ENCODE measurements around the gene ABCA2. TPM values are rescaled to one million over a fixed set of nuclear protein-coding genes. Genes with fewer than 3 reads are reported as not detected.
"Not testable (repeated sequence)": the region's sequence is repeated elsewhere in the genome, so short reads cannot be mapped to it uniquely, and the experiment has no call there.

Gene ABCA2
- total RNA-seq, 1 experiment from 2014 or later = 2.2 TPM

DNA sequence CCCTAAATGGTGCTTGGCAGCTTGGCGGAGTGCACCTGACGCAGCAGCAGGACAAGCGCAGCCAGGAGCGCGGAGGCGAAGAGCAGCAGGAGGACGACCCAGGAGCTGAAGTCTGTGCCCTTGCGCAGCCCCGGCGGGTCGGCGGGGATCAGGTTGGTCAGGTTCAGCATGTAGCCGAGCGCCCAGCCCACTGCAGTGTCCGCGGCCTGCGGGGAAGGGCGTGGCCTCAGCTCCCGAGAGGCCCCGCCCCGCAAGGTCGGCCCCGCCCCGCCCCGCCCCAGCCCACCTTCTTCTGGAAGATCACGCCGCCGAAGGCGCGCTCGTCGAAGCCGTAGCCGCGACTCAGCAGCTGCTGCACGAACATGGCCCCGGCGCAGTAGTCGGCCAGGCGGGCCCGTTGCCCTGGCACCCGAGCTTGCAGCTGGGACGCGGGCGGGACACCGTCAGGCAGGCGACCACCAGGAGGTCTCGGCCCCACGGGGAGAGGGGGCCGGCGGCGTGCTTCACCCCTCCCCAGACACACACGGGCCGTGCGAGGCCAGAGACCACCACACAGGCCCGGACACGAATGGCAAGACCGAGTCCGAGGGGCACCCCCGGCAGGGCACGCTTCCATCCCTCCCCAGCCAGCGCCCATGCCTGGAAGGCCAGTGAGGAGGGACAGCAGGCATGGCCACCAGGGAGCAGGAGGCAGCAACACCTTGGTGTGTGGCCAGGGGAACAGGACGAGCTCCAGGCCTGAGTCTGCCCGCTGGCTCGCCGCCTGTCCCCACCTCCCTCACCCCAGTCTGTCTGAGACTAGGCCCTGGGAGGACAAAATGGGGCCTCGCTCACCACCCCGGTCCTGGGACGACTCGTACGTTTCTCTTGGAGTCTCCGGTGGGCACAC, 20.9 kb upstream of the ABCA2 start:
- peak; percentile 63 for DNase-seq (ENCODE audit: low read depth)

DNA sequence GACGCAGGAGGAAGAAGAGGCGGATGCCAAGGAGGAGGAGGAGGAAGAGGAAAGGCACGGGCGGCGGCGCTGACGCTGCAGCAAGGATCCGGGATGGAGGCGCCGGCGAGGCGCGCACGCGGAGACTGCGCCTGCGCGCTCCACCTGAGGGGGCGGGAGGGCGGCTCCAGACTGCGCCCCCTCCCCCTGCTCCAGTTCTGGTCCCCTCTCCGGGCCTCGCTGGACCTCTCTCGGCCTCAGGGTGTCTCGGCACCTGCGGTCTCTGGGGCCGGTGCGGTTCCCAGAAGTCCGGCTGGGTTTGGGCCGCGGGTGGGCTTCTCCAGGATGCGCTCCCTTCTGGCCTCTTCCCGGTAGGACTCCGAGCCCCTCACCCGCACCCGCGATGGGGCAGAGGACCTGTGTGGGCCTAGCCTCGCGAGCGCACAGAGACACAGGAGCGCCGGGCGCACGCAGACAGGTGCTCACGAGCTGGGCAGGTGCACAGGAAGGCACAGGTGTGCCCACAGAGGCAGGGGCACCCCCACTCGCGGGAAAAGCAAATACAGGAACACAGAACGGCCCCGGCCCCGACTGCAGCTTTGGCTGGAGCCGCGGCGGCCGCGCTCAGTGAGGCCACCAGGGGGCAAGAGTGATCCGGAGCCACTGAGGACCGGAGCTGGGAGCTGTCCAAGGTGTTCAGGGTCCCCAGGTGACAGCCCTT, 18.2 kb upstream of the ABCA2 start, which contains the start of gene NPDC1:
TSS of gene NPDC1 (minus strand) at position 90 of the 700 bp plus-strand sequence. CDS start 188 bp downstream, outside the sequence.
- DNase-seq (ENCODE audit: low read depth) = peak; percentile 90

DNA sequence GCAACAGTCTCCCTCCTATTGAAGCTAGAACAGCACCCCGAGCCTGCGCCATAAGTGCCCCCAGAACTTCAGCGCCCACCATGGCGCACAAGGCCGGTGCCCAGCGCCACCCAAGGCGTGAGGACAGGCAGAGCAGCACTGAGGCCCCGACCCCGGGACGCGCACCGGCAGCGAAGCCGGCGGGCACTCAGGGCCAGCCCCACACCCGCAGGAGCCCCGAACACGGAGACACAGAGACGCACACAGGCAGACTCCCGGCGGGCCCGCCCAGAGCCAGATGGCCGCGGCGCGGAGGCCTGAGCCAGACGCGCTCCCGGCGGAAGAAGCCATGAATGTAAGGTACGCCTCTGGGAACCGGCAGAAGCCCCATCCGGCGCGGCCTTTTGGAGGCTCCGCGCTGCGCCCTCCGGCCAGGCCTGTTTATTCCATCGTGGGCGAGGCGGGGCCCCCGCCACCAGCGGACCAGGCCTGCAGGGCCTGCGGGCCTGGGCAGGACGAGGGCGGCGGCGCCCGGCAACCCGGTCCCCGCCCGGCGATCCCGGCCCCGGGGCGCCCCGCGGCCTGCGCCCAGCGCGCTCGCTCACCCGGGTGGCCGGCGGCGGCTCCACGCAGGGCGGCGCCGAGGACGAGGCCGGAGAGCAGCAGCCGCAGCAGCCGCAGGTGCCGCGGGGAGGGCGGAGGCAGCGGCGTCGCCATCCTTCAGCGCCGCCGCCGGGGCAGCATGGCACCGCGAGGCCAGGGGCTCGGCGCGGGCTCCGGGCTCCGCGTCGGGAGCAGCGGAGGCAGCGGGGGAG, 17.5 kb upstream of the ABCA2 start:
- peak; percentile 70 for DNase-seq (ENCODE audit: low read depth)

DNA sequence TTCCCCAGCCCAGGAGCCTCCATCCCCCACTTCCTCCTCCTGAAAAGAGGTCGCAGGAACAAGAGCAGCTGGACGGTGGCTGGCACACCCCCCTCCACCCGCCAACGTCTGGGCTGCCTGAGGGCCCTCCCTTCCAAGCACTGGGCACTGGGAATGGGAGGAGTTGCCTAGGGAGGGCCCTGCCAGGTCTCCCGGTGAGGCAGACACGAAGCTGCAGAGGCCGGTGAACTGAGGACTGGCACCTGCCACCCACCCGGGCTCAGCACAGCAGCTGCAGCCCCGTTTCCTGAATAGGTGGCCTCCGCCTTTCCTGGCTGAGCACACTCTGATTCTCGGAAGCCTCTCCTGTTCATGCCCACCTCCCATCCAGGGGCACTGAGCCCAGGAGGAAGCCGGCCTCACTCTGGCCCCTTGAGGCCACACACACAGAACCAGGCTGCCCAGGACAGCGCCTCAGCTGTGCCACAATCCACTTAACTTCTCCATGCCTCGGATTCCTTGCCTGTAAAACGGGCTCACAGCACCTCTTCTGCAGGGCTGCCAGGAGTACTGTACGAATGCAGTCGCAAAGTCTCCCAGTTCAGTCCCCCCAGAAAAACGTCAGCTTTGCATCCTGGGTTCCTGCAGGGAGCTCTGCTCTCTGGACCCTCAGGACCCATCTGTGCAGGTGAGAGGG, 16.6 kb upstream of the ABCA2 start:
- peak; percentile 44 for DNase-seq (ENCODE audit: low read depth)

DNA sequence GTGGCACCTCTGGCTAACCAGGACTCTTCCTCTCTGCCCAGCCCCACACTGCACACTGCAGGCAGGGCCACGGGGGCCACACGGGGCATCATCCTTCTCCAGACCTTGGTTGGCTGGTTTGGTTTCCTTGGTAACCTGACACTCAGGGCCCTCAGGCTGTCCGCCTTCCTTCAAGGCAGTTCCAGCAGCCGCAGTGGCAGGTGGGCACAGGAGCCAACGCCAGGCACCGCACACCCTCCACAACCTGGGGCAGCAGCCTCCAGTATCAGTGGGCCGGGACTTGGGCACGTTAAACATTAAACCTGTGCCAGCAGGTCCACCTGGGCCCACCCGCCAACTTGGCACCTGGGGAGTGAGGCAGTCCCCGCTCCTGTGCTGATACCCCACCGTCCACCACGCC, 16.0 kb upstream of the ABCA2 start:
- no peak for DNase-seq (ENCODE audit: low read depth)

DNA sequence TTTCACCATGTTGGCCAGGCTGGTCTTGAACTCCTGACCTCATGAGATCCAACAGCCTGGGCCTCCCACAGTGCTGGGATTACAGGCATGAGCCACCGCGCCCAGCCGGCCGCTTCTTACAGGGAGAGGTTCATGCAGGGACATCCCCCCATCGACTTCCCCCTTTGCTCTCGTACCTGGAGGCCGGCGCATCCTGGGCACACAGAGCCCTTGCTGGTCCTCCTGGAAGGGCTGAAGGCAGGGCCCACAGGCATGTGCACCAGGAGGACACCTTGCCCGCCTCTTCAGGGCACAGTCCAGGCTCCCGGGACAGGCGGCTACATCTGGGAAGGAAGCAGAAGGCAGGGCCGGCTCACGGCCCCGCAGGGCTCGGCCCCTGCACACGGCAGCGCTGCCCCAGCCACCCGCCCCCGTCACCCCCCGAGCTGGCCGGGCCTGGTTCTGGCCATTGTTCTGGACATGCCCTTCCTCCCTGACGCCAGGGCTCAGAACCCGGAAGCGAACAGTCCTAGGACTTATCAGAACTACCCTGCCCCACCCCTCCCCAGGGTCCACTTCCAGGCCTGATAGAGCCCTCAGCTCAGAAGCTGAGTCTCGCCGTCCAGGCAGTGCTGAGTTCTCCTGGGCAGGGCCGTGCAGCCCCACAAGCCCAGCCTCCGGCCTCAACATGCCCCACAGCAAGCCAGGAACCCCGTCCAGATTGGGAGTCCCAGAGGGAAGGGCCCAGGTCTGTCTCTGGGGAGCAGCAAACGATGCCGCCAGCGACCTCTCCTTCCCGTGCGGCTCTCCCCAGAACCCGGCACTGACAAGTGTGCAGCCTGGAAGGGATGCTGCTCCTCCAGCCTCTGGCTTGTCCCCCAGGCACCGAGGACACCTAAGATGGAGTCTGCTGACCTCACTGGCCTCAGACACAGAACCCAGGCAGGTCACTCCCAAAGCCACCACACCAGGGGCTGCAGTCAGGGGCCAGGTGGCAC, 15.0 kb upstream of the ABCA2 start:
- no peak for DNase-seq (ENCODE audit: low read depth)

DNA sequence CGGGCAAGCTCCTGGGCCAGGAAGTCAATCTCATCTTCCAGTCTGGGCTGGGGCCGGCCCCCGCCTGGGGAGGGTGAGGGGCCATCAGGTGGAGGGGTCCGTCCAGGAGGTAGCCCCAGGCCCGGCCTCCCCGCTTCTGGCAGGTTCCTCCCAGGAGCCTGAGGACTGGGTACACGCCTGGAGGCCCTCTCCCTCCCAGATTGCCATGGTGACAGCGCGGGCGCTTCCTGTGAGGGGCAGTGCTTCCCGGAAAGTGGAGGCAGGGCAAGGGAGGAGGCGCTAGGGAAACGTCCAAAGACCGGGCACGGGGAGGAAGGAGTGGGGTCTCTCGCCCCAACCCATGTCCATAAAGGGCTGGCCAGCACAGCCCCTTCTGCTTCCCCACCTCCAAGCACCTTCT, 13.1 kb upstream of the ABCA2 start:
- DNase-seq (ENCODE audit: low read depth) = no peak

DNA sequence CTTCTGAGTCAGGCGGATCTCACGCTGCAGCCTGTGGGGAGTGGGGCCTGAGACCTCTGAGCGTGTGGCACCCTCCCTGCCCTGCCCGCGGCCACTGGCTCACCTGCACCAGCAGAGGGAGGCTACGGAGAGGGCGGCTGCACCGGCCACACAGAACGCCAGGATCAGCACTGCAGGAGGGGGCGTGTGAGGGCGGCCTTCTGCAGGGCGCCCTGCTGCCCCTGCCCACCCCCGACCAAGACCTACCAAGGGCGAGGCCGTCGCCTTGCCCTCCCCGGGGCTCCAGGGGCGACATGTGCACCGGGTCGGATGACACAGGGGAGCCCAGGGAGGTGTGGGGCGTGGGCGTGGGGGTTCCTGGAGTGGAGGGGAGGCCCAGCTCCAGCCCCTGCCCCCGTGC, 12.5 kb upstream of the ABCA2 start:
- no peak for DNase-seq (ENCODE audit: low read depth)

DNA sequence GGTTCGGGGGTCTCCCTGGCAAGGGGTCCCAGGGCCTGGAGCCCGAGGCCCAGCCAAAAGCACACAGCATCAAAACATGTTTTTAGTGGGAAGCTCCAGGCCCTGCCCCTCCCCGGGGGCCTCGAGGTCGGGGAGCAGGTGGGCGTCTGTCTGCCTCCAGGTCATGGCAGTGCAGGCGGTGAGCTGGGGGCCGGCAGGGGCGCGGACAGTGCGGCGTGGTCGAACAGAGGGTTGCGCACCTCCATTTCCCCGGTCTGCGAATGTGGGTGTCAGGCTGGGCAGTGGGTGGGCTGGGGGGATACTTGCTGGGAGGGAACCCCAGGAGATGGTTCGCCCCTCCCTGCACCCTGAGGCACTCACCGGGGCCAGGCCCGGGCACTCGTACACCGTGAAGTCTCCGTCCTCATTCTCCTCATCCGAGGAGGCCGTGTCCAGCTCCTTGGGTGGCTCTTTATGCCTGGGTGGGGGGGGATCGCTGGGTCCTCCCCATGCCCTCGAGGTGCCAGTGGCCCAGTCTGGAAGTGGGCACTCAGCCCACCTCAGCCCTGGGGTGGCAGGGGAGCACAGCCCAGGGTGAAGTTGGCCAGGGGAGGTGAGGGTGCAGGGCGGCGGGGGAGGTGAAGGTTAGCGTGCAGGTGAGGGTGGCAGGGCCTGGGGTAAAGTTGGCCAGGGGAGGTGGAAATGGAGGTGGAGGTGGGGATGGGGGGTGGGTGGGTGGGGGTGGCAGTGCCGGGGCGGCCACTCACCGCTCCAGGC, 11.8 kb upstream of the ABCA2 start:
- no peak for DNase-seq (ENCODE audit: low read depth)

DNA sequence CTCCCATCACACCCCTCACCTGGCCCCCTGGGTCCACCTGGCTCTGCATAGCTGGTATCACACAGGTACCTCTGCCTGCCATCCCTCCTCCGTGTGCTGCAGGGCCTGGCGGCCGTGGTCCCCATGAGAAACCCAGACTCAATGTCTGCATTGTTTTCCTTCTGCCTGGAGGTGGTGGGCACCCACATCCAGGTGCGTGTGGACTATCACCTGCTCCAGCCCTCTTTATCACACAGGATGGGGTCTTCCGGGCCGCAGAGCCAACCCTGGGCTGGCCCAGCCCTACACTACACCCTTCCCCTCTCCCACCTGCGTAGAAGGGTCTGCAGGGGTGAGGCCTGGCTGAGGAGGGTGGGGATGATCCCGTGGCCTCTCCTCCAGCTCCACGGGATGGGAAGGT, 10.9 kb upstream of the ABCA2 start:
- no peak for DNase-seq (ENCODE audit: low read depth)

DNA sequence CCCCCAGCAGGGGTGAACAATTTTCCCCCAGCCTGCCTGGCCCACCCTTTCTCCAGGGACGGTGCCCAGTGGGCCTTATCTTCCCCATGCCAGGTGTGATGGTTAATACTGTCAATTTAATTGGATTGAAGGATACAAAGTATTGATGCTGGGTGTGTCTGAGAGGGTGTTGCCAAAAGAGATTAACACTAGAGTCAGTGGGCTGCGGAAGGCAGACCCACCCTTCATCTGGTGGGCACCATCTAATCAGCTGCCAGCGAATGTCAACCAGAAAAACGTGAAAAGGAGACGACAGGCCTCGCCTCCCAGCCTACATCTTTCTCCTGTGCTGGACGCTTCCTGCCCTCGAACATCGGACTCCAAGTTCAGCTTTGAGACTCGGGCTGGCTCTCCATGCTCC, 9.4 kb upstream of the ABCA2 start:
- no peak for DNase-seq (ENCODE audit: low read depth)

DNA sequence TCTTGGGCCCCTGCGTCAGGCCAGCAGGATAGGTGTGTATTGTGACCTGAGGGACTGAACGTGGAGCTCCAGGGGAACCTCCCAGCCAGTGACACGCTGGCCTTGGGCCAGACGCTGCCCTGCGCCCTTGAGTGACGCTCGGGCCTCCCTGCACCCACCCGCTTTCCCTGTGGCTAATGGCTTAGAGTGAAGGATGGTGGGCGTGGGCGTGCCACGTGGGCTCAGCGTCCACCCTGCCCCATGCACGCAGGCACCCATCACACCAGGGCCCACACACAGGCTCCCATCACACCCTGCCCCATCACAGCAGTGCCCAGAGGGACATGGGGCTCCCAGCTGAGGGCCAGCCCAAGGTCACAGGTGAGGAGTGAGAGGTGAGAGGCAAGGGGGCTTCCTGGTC, 9.0 kb upstream of the ABCA2 start:
- no peak for DNase-seq (ENCODE audit: low read depth)

DNA sequence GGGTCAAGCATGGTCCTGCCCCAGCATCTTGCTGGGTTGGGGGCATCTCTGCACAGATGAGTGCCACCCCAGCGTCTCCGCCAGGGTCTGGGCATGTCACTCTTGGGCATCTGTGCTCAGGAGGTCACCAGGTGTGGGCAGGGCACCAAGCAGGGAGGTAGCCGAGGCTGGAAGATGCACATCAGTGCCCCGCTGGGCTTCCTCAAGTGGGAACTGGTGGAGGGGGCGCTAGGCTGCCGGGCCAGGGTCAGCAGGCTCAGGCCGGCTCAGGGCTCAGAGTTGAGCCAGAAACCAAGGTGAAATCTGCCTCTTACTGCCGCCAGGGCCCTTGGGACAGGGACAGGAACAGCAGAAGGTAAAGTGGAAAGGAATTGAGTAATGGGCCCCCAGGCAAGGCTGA, 7.9 kb upstream of the ABCA2 start:
- no peak for DNase-seq (ENCODE audit: low read depth)

DNA sequence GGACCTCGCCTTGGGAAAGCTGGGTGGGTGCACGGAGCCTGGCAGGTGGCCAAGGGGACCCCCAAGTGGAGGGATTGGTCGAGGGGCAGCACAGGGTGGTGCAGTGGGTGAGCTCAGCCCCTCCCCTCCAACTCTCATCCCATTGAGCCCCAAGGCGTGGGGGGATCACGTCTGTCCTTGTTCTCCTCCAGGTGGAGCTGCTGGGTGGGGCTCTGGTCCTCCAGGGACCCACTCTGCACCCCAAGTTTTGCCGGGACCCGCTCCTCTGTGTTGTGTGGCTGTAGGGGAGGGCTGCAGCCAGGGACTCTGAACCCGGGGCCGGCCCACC, 7.4 kb upstream of the ABCA2 start:
- no peak for DNase-seq (ENCODE audit: low read depth)

DNA sequence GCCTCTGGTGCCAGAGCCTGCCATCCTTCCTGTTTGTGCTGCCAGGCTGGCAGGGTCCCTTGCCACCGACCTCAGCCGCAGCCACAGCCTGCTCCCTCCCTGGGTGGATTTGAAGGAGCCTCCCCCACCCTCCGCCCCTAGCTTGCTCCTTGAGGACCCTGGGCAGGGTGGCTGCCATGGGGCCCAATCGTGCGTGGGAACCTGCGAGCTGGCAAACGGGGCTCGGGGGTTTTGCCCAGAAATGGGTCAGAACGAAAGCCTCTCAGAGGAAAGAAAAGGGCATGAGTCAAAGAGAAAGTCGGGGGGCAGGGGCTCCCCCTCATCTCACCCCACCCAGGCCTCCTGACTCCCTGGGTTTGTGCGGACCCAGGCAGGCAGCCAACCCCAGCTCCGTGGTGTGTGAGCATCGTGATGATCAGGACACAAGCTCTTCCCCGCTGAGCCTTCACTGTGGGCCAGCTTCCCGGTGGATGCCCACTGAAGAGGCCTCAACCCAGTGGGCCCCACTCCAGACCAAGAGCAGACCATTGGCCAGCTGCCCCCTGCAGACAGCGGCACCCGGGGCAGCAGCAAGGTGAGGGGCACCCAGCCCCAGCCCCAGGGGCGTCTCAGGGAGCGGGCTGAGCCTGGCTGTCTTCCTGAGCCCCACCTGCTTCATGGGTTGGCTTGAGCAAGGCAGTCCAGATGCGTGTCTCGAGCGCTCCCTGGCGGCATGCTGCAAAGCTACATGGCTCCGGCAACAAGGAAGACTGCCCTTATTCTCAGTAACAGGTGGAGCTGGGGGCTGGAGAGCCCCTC, 6.9 kb upstream of the ABCA2 start:
- peak; percentile 92 for DNase-seq (ENCODE audit: low read depth)

DNA sequence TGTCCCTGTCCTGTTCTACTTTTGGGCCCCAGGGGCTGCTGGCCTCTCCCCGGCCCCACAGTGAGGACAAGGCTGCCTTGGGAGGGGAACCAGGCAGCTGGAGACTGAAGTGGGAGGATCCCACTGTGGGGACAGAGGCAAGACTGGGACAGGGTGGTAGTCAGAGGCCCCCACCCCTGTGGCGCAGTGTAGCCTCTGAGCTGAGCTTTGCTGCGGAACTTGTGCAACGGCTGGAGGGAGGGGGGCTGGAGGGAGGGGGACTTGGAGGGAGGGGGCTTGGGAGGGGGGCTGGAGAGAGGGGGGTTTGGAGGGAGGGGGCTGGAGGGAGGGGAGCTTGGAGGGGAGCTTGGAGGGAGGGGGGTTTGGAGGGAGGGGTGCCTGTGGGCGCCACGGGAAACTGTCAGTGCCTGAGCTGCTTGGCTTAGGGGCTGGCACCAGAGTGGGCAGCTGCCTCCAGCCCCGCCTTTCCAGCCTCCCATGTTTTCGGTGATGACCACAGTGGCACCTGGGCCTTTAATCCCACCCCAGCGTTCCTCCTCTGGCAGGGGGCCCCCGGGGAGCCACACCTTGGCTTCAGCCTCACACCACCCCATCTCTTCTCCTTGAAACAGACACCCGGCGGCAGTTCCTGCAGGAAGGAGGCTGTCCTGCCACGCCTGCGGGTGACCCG, 6.1 kb upstream of the ABCA2 start:
- peak; percentile 45 for DNase-seq (ENCODE audit: low read depth)

DNA sequence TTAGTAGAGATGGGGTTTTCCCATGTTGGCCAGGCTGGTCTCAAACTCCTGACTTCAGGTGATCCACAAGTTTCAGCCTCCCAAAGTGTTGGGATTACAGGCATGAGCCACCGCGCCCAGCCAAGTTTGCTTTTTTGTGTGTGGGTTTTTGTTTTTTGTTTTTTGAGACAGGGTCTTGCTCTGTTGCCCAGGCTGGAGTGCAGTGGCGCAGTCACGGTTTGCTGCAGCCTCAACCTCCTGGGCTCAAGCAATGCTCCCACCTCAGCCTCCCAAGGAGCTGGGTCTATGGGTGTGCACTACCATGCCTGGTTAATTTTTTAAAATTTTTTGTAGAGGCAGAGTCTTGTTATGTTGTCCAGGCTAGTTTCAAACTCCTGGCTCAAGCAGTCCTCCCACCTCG, 5.4 kb upstream of the ABCA2 start:
- DNase-seq (ENCODE audit: low read depth) = not testable (repeated sequence)

DNA sequence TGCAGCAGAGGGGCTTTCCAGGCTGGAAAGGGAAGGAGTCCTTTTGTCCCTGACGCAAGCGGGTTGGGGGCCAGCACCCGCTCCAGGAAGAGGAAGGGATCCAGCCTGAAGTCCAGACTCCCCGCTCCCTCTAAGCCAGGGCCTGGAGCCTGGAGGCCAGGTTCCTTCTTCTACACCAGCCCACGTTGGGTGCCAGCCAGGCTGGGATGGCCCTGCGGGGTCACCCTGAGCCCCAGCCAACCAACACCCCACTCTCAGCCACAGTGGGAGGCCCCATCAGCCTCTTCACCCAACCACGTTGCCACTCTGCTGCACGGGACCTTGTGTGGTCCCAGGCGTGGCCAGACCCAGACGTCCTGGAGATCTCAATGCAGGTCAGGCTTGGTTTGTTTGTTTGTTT, 4.8 kb upstream of the ABCA2 start:
- no peak for DNase-seq (ENCODE audit: low read depth)
